DOHH2 (cell line): ENCODE data around the gene WDR35.
A peak's percentile ranks its signal among the peaks of the same experiment; 100 is the strongest.

ENCODE experiments used
- H3F3A ChIP-seq: fragments of 200-600 bp; sonication (generic), shearing (Covaris generic); 2 replicates; pipeline ENCODE4 v1.6.0; 2016; ENCODE audit warnings: antibody characterized with exemption, mild to moderate bottlenecking; ENCODE audit not compliant: control insufficient read depth, insufficient read depth
- H3K27ac ChIP-seq: fragments of 200-600 bp; sonication (generic); 2 replicates; pipeline ENCODE4 v1.5.1; 2014; ENCODE audit warnings: low read depth, mild to moderate bottlenecking, low read length, moderate library complexity
- H3K27me3 ChIP-seq: fragments of 200-600 bp; sonication (generic); 2 replicates; pipeline ENCODE4 v1.6.1; 2014; ENCODE audit warnings: mild to moderate bottlenecking, low read length, mixed read lengths; ENCODE audit not compliant: control insufficient read depth
- H3K36me3 ChIP-seq: fragments of 200-600 bp; sonication (generic); 2 replicates; pipeline ENCODE4 v1.6.1; 2014; ENCODE audit warnings: mild to moderate bottlenecking, low read length, moderate library complexity, mixed read lengths; ENCODE audit not compliant: control insufficient read depth
- H3K4me1 ChIP-seq: fragments of 200-600 bp; sonication (generic); 2 replicates; pipeline ENCODE4 v1.6.1; 2014; ENCODE audit warnings: mild to moderate bottlenecking, low read length, mixed read lengths; ENCODE audit not compliant: control insufficient read depth
- H3K4me2 ChIP-seq: fragments of 200-600 bp; sonication (generic); 2 replicates; pipeline ENCODE4 v1.6.0; 2014; ENCODE audit warnings: mild to moderate bottlenecking, low read length, moderate library complexity
- H3K4me3 ChIP-seq: fragments of 200-600 bp; sonication (generic); 2 replicates; pipeline ENCODE4 v1.5.1; 2014; ENCODE audit warnings: mild to moderate bottlenecking, low read length, mixed read lengths
- H3K79me2 ChIP-seq: fragments of 200-600 bp; sonication (generic); 2 replicates; pipeline ENCODE4 v1.6.1; 2014; ENCODE audit warnings: mild to moderate bottlenecking, low read length, mixed read lengths; ENCODE audit not compliant: control insufficient read depth
- H3K9me2 ChIP-seq: fragments of 200-600 bp; sonication (generic); replicated peaks from 2 replicates; pipeline ENCODE4 v1.6.1; 2014; ENCODE audit warnings: mild to moderate bottlenecking, low read length, mixed read lengths; ENCODE audit not compliant: control insufficient read depth
- H3K9me3 ChIP-seq: fragments of 200-600 bp; sonication (generic); 2 replicates; pipeline ENCODE4 v1.6.1; 2014; ENCODE audit warnings: antibody characterized with exemption, low read length, mixed read lengths; ENCODE audit not compliant: control insufficient read depth, insufficient read depth
- H4K20me1 ChIP-seq: fragments of 200-600 bp; sonication (generic); 2 replicates; pipeline ENCODE4 v1.6.0; 2014; ENCODE audit warnings: low read depth, mild to moderate bottlenecking, antibody characterized with exemption, low read length, moderate library complexity; ENCODE audit not compliant: control insufficient read depth, insufficient read depth
- CTCF ChIP-seq: fragments of 200-600 bp; sonication (generic); IDR thresholded peaks from one replicate; pipeline ENCODE4 v1.5.1; 2014; ENCODE audit warnings: antibody characterized with exemption, mild to moderate bottlenecking, low read depth, low read length; ENCODE audit not compliant: poor library complexity, severe bottlenecking
- EZH2phosphoT487 ChIP-seq: fragments of 200-600 bp; sonication (generic); IDR thresholded peaks from 2 replicates; pipeline ENCODE4 v1.6.1; 2017; ENCODE audit warnings: borderline replicate concordance, mild to moderate bottlenecking, antibody characterized with exemption, low read length, moderate library complexity, mixed read lengths

Gene WDR35

GRCh38 chr2:19989667-19990415 is at the start of gene WDR35:
TSS of gene WDR35 (minus strand) at chr2:19990105. CDS start at chr2:19990015, 90 bp downstream.
- no peaks in the 10 kb centered on the region for H4K20me1 ChIP-seq
- H3K27me3 ChIP-seq = peaks cover 36% of the 10 kb centered on the region
- H3K4me3 ChIP-seq = peak within 1 kb of the TSS; percentile 74
- TF ChIP-seq EZH2phosphoT487 (no peak), CTCF (no peak)
- no peaks in the 10 kb centered on the region for H3F3A ChIP-seq
- H3K9me3 ChIP-seq = no peaks in the 10 kb centered on the region
- H3K9me2 ChIP-seq = no peaks in the 10 kb centered on the region
- H3K79me2 ChIP-seq = no peaks in the 10 kb centered on the region
- peaks cover 20% of the 10 kb centered on the region for H3K4me1 ChIP-seq
- no peak within 1 kb of the TSS for H3K27ac ChIP-seq
- H3K36me3 ChIP-seq = no peaks in the 10 kb centered on the region
- H3K4me2 ChIP-seq = peak within 1 kb of the TSS; percentile 73

- Histone ChIP-seq H3K4me3 (no peak overlapping the region), H3K27ac (no peak overlapping the region), H3K27me3 (no peaks in the 10 kb centered on the region), H3K36me3 (peaks cover 76% of the 10 kb centered on the region), H3K4me1 (peaks cover 16% of the 10 kb centered on the region), H3F3A (no peaks in the 10 kb centered on the region; the same call in 1 of the 2 replicates), H3K9me2 (no peaks in the 10 kb centered on the region), H3K4me2 (no peak overlapping the region), H3K79me2 (peaks cover 15% of the 10 kb centered on the region), H4K20me1 (no peaks in the 10 kb centered on the region), H3K9me3 (no peaks in the 10 kb centered on the region)
- TF ChIP-seq CTCF = no peak
- no peak for TF ChIP-seq EZH2phosphoT487
Observed at GRCh38 chr2:20037660-20038059, 47.8 kb upstream of the WDR35 start.

GRCh38 chr2:20035955-20036666 is 46.2 kb upstream of the WDR35 start:
- Histone ChIP-seq H3F3A (no peaks in the 10 kb centered on the region; the same call in 1 of the 2 replicates), H3K27me3 (no peaks in the 10 kb centered on the region), H3K4me2 (peak overlapping the region; percentile 43), H3K27ac (peak overlapping the region; percentile 25), H3K36me3 (peaks cover 88% of the 10 kb centered on the region), H3K4me1 (peaks cover 16% of the 10 kb centered on the region), H3K9me2 (no peaks in the 10 kb centered on the region), H3K79me2 (no peaks in the 10 kb centered on the region; the same call in 1 of the 2 replicates), H3K4me3 (peak overlapping the region; percentile 6; the same call in 1 of the 2 replicates), H3K9me3 (no peaks in the 10 kb centered on the region), H4K20me1 (no peaks in the 10 kb centered on the region)
- TF ChIP-seq CTCF (no peak), EZH2phosphoT487 (no peak)
